Stomach smooth muscle (tissue), 2 donors: Measurements from ENCODE around the gene RETN.

Source experiments
- H3K27ac ChIP-seq: one replicate; pipeline ENCODE4 v1.7.0; 2013; ENCODE audit warnings: mild to moderate bottlenecking, low read length, inconsistent platforms
- H3K27me3 ChIP-seq, 2 donors: one replicate each; pipeline ENCODE4 v1.7.0; 2013; ENCODE audit warnings: low read length in 2 of 2; ENCODE audit not compliant: insufficient read depth in 2 of 2, control insufficient read depth in 1 of 2
- H3K36me3 ChIP-seq, 2 donors: one replicate each; pipeline ENCODE4 v1.7.0; 2013; ENCODE audit warnings: low read length in 2 of 2; ENCODE audit not compliant: control insufficient read depth in 2 of 2, insufficient read depth in 2 of 2
- H3K4me1 ChIP-seq: one replicate; pipeline ENCODE4 v1.7.0; 2013; ENCODE audit warnings: low read length; ENCODE audit not compliant: control insufficient read depth, insufficient read depth
- H3K4me3 ChIP-seq, 2 donors: one replicate each; pipeline ENCODE4 v1.7.0; 2013; ENCODE audit warnings: low read length in 2 of 2
- H3K9ac ChIP-seq, 2 donors: one replicate each; pipeline ENCODE4 v1.7.0; 2013; ENCODE audit warnings: low read length in 2 of 2, mild to moderate bottlenecking in 1 of 2
- H3K9me3 ChIP-seq, 2 donors: one replicate each; pipeline ENCODE4 v1.7.0; 2013; ENCODE audit warnings: low read length in 2 of 2; ENCODE audit not compliant: control insufficient read depth in 2 of 2
- donor health status: healthy.
- donor health status: Pancreatic carcinoma.

The RETN gene

GRCh38 chr19:7690779-7691258, 22.0 kb downstream of the RETN start:
- Histone ChIP-seq H3K27ac (no peak overlapping the region), H3K4me1 (no peaks in the 10 kb centered on the region), H3K9me3 (no peaks in the 10 kb centered on the region), H3K4me3 (no peak overlapping the region), H3K9ac (no peak overlapping the region), H3K27me3 (peaks cover 12 to 19% of the 10 kb centered on the region in 2 donors), H3K36me3 (no peaks in the 10 kb centered on the region)

GRCh38 chr19:7691497-7691896, 22.6 kb downstream of the RETN start:
- Histone ChIP-seq H3K27ac (no peak overlapping the region), H3K9me3 (no peaks in the 10 kb centered on the region), H3K4me3 (no peak overlapping the region), H3K9ac (no peak overlapping the region), H3K4me1 (no peaks in the 10 kb centered on the region), H3K27me3 (peaks cover 12 to 20% of the 10 kb centered on the region in 2 donors), H3K36me3 (no peaks in the 10 kb centered on the region)

GRCh38 chr19:7692417-7693088, 23.7 kb downstream of the RETN start:
- H3K27me3 ChIP-seq: peaks cover 14 to 28% of the 10 kb centered on the region in 2 donors
- no peak overlapping the region for H3K9ac ChIP-seq
- H3K27ac ChIP-seq: no peak overlapping the region
- no peak overlapping the region for H3K4me3 ChIP-seq
- H3K36me3 ChIP-seq: no peaks in the 10 kb centered on the region
- no peaks in the 10 kb centered on the region for H3K9me3 ChIP-seq
- no peaks in the 10 kb centered on the region for H3K4me1 ChIP-seq

GRCh38 chr19:7694499-7694898, 25.6 kb downstream of the RETN start:
- Histone ChIP-seq H3K4me3 (no peak overlapping the region), H3K9me3 (no peaks in the 10 kb centered on the region), H3K27me3 (peaks cover 21 to 41% of the 10 kb centered on the region in 2 donors), H3K36me3 (no peaks in the 10 kb centered on the region), H3K27ac (no peak overlapping the region), H3K9ac (no peak overlapping the region), H3K4me1 (no peaks in the 10 kb centered on the region)

- no peak overlapping the region for H3K4me3 ChIP-seq
- no peak overlapping the region for H3K27ac ChIP-seq
- H3K36me3 ChIP-seq: no peaks in the 10 kb centered on the region
- no peaks in the 10 kb centered on the region for H3K4me1 ChIP-seq
- no peak overlapping the region for H3K9ac ChIP-seq
- no peaks in the 10 kb centered on the region for H3K9me3 ChIP-seq
- peaks cover 15 to 33% of the 10 kb centered on the region in 2 donors for H3K27me3 ChIP-seq
Observed at GRCh38 chr19:7697721-7698287, 29.0 kb downstream of the RETN start.

GRCh38 chr19:7698583-7698982, 29.7 kb downstream of the RETN start:
- no peak overlapping the region for H3K4me3 ChIP-seq
- H3K9ac ChIP-seq: no peak overlapping the region
- no peaks in the 10 kb centered on the region for H3K36me3 ChIP-seq
- H3K9me3 ChIP-seq: no peaks in the 10 kb centered on the region
- no peaks in the 10 kb centered on the region for H3K4me1 ChIP-seq
- H3K27me3 ChIP-seq: peaks cover 15 to 28% of the 10 kb centered on the region in 2 donors
- no peak overlapping the region for H3K27ac ChIP-seq

- peaks cover 15 to 28% of the 10 kb centered on the region in 2 donors for H3K27me3 ChIP-seq
Observed at GRCh38 chr19:7699003-7699402, 30.2 kb downstream of the RETN start.

GRCh38 chr19:7699417-7700401, 30.9 kb downstream of the RETN start:
- Histone ChIP-seq H3K27me3 (peaks cover 18 to 30% of the 10 kb centered on the region in 2 donors), H3K4me3 (no peak overlapping the region), H3K4me1 (no peaks in the 10 kb centered on the region), H3K27ac (no peak overlapping the region), H3K9me3 (no peaks in the 10 kb centered on the region), H3K36me3 (no peaks in the 10 kb centered on the region), H3K9ac (no peak overlapping the region)

More at GRCh38 chr19:7699003-7699402, 30.2 kb downstream of the RETN start:
- H3K9me3 ChIP-seq: no peaks in the 10 kb centered on the region
- H3K4me1 ChIP-seq: no peaks in the 10 kb centered on the region
- no peaks in the 10 kb centered on the region for H3K36me3 ChIP-seq
- no peak overlapping the region for H3K4me3 ChIP-seq
- no peak overlapping the region for H3K27ac ChIP-seq
- no peak overlapping the region for H3K9ac ChIP-seq

GRCh38 chr19:7701049-7701653, 32.3 kb downstream of the RETN start:
- Histone ChIP-seq H3K4me3 (no peak overlapping the region), H3K27ac (no peak overlapping the region), H3K27me3 (peaks cover 18 to 30% of the 10 kb centered on the region in 2 donors), H3K4me1 (no peaks in the 10 kb centered on the region), H3K9ac (no peak overlapping the region), H3K9me3 (no peaks in the 10 kb centered on the region), H3K36me3 (no peaks in the 10 kb centered on the region)
